CD4-positive, alpha-beta T cell treated with Interleukin-10 for 1 hour (primary cell): ENCODE data around the gene NPY1R.

Experiments used
- DNase-seq: peaks from one replicate; pipeline ENCODE4 v3.0.0-alpha.2; 2020

Gene NPY1R

DNA sequence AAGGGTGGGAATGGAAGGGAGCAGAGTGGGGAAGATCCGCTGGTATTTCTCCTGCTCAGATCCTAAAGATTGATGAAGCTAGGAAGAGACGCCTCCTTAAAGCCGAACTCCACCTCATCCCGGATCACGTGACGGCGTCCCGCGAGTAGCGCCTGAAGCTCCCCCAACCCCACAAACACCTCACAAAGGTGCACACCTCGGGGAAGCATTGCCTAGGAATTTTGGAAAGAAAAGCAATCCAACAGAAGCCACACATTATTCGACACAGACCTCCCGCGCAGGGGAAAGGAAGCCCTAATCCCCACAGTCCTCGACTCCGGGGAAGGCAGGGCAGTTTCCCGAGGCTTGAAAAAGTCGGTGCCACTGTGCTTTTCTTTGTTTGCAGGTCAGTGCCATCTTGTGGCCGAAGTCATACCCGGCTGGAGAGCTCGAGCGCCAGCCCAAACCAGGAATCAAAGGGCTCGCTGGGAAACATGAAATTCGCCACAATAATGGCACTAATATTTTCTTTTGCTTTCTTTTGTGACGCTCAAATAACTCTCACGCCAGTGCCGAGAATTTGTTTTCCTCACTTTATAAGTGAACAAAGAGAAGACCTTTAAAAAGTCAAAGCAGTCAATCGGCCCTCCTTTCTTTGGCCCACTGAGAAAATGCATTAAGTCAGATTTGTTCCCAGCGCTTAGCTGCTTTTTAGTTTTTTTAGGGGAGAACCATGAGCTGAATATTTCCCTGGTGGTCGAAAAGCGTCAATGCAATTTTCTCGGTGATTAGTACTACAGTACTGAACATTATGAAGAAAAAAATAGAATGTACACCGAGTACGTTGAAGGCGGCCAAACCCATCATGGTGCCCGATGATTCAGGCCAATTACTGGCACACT is at the start of gene NPY1R:
Gene NPY1R, minus strand, starts transcription at position 71 of the 881 bp plus-strand sequence. CDS start 6,042 bp downstream, outside the sequence.
- no peak for DNase-seq

DNA sequence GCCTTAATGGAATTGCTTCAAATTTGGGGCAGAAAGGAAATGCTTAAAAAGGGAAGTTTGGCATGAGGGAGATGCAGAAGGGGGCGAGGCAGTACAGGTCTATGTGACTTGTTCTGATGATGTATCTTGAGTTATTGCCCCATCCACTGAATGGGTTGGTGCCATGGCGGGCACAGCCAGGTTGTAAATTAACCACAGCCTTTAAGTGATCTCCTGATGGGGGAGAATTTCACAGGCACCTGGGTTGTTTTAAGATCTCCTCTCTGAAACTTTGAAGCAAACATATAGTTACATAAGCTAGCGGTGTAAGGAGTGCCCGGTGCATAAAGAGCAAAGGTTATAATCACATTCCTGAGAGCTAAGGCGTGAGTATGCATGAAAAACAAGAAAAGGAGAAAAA is 48.3 kb upstream of the NPY1R start:
- no peak for DNase-seq

DNA sequence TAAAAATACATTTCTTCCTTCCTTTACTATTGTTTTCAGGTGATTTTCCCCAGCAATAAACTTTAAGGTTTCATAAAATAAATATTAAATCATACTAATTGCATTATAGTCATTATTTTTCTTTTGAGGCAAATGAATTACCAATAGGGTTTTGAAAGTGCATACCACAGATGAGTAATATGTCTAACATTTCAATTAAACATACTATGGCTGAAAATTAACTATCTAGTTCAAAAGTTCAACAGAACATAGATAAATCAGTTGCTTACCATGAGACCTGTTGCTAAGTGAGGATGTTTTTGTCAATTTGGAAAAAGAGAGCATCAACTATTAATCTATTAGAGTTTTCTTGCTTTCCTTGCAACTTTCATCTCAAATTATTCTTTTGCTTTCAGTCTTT is 46.3 kb upstream of the NPY1R start:
- DNase-seq: no peak

DNA sequence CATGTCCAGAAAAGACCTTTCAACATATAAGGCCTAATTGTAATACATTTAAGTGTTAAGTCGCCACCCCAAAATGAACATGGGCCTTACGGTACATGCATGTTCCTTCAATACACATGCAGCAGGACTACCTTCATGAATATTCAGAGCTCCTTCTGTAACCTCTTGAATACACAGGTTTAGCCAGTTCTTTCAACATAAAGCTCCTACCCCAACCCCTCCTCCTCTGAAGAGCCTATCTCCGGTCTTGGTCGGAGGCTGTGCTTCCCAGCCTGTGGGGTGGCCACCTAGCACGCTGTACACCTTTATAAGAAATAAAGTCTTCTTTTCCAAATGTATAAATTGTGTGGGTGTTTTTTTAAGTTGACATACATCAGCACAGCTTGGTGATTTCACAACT is 39.6 kb upstream of the NPY1R start:
- no peak for DNase-seq

DNA sequence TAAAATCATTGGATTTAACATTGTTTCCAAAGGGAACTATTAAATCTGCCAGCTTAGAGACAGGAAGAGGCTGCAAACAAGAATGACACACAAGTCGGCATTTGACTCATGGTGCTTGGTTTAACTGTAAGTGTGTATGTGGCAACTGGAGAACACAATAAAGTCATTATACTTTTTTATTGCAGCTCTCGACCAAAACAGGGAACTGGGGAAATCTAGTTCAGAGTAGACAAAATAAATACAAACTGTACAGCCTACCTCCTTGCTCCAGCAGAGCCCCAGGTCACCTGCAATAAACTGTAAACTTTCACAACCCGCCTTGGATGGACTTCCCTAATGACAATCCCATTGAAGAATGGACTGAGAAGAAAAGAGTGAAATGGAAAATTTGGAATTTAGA is 35.3 kb upstream of the NPY1R start:
- no peak for DNase-seq

DNA sequence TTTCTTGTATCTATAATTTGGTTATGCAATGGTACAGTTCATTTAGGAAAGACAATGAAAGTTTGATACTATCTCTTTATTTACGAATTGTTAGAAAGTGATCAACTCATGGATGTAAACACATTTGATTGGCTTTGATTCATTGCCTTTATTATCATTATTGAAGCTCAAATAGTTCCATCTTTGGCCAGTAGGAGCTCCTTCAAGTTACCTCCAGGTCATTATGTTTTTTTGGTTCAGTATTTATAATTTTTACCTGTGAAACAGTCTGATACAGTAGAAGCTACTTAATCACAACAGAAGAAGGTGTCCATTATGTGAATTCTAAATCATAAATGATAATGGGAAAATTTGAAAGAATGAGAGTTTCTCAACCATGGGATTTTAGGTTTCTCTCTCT is 23.7 kb upstream of the NPY1R start:
- no peak for DNase-seq

DNA sequence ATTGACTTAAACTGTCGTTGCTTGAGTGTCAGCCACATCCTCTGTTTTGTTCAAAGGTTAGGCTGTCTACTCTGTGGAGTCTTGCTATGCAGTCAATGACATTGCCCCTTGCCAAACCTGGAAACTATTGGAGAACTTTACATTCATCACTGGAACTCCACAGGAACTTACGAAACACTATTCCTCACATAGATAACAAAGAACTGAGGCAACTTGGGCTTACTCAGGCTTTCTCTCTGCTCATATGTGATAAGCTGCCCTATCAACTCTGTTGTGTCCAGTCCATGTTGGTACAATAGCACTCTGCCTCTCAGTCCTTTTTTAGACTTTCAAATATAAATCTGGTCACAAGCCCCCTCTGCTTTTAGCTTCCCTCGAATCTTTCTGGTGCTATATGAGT is 20.7 kb upstream of the NPY1R start:
- DNase-seq: no peak

DNA sequence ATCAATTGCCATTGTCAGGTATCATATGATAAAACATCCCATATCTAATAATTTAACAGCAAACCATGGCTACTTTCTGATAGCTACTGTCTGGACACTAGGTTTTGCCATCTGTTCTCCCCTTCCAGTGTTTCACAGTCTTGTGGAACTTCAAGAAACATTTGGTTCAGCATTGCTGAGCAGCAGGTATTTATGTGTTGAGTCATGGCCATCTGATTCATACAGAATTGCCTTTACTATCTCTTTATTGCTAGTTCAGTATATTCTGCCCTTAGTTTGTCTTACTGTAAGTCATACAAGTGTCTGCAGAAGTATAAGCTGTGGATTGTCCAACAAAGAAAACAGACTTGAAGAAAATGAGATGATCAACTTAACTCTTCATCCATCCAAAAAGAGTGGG is 18.3 kb upstream of the NPY1R start:
- no peak for DNase-seq

DNA sequence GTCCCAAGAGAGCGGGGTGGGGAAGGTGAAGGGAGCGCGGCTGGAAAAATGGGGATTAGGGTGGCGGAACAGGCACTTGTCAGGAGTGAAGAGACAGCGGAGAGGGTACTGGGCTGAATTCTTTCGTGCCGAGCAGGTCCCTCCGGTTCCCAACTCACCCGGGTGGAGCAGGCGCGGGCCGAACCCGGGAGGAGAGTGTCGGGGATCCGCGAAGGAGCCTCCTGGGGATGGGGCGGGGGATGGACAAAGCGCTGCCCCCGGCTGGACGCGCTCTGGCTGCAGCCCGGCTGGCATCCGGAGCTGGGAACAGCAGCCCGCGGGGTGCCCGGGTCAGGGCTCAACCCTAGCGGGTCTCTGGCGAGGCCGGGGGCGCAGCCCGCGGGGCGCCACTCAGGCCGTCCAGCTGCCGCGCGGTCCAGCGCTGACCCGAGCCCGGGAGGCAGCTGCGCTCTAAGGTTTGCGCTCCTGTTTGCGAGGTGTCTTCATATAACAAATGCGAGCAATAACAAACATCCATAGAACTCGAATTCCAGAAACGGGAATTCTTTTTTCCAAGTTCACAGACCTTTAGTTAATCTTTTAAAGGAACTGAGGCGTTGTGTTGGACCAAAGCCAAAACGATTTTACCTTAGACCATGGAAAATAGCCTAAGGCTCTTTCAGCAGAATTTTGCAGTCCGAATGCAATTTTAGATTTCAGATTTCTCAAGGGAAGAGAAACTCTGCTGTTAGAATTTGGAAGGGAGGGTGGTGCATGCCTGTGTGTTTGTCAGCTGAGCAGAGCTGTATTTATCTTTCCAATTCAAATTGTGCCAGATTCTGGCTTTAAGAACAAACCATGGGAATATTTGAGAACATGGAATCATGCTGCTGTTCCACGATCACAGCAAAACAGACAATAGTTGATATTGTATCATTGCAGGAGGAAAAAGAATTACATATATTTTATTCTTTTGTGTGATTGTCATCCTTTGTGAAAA is 12.0 kb upstream of the NPY1R start:
- no peak for DNase-seq

DNA sequence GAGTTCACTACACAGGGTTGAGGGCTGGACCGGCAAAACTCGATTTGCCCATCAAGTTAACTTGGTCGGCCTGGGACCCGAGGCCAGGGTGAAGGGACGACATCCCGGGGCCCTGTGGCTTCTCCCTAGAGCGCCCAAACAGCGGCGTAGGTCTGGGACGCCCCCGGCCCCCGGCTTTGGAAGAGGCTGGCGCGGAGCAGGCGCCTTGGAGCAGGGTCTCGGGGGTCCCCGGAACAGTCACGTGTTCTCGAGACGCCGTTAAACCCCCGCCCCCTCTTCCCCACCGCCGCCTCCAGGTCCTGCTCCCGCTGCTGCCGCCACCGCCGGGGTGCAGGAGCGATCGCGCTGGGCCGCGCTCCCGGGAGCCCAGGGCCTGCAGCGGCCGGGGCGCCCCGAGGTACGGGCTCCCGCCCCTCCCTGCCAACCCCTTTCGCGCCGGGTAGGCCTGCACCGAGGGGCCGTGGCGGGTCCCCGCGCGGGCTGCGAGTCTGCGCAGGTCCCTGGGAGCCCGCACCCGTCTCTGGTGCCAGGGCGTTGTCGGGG is 11.3 kb upstream of the NPY1R start, which contains the start of gene NPY5R:
Gene NPY5R, plus strand, starts transcription at position 289 of the 543 bp plus-strand sequence. CDS start 6,382 bp downstream, outside the sequence.
- no peak for DNase-seq

DNA sequence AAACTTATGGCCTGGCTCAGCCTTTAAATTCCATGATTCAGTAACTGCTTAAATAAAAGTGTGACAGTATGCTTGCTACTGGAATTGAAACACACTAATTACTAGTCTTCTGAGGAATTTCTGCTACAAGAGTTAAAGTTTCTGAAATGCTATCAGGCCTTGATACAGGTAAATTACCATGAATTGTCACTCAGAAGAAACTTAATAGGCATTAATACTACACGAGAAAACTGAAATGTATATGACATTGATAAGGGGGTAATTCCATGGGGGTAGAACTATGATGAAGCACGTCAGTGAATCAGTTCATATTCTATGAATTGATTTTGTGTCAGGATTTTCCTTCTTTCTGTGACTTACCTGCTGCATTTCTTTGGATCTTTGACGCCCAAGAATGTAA is 3.0 kb upstream of the NPY1R start:
- DNase-seq: no peak

DNA sequence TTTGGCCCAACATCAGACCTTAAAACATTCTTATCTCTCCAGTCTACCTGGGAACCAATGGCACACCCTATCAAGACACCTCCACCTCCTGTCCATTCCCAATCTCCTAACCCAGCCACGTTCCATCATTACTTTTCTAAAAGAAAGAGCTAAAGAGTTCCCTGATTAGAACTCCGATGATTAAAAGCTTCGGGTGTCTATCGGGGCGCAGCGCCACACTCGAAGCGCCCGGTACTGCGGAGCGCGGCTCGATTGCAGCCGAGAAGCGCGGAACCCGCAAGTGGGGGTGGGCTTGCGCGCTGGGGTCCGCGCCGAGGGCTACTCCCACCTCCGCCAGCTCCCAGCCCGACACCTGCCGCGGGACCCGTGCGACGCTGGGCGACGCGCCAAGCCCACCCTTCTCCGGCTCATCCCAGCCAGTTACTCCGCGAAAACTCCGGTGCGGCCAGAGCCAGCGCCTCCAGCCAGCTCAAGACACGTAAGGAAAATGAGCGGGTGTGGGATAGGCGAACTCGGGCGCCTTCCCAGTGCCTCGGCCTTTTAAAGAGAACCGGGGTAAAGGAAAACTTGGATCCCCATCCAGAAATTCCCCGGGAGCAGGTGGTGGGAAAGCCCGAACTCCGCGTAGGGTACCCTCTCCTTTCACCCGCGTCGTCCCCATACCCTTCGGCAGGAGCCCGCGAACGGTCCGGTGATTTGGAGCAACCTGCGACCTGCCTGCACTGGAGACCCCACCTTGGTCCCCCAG is 593 bp downstream of the NPY1R start:
- no peak for DNase-seq

DNA sequence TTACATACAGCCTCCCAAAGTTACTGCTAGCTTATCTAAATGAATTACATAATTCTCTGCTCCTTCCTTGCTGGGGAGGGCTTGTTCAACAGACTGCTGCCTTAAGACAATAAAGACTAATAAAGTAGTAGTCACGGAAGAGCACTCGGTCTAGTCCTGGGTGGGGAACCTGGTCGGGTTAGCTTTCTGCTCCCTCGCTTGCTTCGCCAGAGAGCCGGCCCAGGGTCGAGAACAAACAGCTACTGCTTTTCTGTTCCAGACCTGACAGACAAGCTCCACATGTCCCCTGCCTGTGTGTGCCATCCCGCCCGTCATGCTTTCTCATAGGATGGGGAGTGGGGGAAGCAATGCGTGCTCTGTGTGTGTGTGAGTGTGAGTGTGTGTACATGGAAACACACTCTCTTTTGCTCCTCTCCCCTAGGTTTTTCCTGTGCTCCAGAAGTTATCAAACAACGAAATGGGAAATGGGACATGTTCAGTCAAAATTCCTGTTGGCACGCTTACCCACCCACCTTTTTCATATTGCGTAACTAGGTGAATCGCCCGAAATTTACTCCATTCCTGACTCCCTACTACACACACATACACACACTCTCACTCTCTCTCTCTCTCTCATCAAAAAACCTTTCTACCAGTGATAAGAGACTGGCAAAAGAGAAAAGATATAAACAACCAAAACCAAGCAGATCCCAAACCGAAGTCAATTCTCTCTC is 1.3 kb downstream of the NPY1R start:
- no peak for DNase-seq

DNA sequence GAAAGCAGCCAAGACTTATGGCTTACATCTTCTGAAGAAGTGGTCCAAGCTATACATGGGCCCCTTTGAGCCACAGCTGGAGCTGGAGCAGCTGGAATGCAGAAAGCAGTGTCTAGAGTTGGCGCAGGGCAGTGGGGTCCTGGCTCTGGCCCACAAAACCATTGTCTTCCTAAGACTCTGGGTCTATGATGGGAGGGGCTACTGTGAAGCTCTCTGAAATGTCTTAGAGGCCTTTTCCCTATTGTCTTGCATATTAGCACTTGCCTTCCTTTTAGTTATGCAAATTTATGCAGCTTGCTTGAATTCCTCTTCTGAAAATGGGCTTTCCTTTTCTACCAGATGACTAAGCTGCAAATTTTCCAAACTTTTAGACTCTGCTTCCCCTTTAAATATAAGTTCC is 15.3 kb downstream of the NPY1R start:
- DNase-seq: no peak

DNA sequence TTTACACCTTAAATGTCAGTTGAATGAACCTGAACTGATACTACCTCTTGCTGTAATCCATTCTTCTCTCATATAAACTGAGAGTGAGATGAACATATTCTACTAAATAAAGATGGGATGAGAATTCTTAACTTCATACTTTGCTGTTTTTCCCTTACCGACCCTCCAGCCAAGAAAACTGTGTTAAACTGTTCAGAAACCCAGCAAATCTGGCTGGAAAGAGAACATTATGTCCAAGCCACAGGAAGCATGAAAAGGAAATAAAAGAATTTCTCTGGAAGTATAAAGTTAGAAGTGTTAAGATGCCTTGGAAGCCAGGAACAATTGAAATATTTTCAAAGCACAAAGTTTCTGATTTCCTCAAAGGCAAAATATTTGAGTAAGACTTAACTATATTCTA is 22.9 kb downstream of the NPY1R start:
- DNase-seq: no peak

DNA sequence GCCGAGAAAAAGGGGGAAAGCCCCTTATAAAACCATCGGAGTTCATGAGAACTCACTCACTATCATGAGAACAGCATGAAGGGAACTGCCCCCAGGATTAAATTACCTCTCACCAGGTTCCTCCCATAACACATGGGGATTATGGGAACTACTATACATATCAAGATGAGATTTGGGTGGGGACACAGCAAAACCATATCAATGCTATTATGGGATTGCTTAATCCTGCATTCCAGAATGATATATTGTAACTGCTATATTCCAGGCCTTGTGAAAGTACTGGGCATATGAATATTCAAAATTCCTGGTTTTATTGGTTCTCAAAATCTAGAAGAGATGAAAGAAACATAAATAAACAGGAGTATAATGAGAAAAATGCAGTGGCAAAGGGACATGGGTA is 29.3 kb downstream of the NPY1R start:
- DNase-seq: no peak

DNA sequence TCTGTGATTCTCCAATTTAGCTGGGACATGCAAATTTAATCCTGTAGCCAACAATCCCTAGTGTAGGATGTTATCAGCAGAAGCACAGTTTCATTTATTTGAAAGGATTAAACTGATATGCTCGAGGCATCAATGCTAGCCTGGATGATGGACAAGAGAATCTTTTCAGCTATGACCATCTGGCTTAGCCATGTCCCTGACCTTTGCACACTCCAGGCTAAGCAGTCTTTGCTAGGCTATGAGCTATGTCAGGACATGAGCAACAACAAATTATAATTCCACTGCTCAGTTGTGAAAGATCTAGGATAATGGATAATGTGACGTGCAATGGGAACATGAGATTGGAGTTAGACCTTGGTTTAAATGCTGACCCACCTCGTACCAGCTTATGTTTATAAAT is 32.0 kb downstream of the NPY1R start:
- DNase-seq: no peak

DNA sequence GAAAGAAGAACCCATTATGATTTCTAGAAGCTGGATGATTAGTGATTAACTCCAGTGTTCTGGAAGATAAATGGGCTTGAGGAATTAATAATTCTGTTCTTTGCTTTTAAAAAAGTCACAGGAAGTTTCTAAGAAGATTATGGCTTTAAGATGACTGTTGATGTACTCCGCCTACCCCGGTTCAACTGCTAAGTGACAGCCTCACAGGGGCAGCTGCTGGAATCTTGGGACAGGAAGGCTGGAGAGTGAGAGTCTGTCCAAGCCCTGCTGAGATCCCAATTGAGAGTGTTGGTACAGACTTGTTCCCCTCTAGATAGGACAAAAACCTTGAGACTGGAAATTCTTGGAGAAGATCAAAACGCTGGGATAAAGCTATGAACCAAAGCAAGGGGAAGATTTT is 37.3 kb downstream of the NPY1R start:
- no peak for DNase-seq

DNA sequence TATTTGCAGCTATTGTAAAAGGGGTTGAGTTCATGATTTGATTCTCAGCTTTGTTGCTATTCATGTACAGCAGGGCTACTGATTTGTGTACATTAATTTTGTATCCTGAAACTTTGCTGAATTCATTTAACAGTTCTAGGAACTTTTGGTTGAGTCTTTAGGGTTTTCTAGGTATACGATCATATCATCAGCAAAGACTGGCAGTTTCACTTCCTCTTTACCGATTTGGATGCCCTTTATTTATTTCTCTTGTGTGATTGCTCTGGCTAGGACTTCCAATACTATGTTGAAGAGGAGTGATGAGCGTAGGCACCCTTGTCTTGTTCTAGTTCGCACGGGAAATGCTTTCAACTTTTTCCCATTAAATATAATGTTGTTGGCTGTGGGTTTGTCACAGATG is 48.1 kb downstream of the NPY1R start:
- DNase-seq: no peak

DNA sequence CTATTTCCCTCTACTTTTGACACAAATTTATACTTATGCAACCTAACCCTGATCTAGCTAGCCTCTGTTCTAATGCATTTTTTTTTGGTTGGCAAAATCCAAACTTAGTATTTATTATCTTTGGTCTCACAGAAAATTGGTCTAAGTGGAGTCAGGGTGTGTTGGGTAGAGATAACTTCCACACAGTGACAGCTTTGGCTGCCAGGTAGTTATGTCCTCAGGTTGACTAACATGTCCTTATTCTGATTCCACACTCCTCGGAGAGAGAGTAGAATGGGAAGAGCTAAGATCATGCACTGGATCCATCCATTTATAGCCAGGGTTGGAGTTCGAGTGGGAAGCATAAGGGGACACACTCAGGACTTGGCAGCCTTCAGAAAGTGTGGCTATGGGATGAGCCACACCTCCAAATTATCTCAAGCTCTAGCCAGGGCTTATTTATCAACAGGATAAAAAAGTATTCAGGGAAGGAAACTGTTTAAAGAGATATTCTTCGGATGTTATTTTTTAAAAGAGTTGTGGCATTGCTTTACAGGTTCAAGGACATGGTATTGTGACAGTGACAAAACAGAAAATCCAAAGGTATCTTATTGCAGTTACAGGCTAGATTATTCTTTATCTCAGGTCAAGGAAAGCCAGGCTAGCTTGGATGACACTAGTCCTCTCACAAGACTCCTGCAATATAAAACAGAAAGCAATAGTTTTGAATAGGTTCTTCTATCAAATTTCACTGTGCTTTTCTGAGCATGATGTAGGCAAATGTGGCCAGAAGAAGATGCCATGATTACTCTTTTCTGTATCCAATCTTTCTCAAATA is 51.5 kb downstream of the NPY1R start:
- DNase-seq: no peak

DNA sequence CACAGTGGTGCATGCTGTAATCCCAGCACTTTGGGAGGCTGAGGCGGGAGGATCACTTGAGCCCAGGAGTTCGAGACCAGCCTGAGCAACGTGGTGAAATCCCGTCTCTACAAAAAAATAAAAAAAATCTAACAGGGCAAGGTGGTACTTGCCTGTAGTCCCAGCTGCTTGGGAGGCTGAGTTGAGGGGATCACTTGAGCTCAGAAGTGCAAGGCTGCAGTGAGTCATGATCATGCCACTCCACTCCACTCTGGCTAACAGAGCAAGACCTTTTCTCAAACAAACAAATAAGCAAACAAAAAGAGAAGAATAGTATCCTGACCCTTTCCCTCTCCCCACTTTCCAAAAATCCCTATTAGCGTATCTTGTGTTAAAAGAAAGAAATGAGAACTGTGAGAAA is 52.7 kb downstream of the NPY1R start:
- DNase-seq: no peak
